GM20000 (cell line): Measurements from ENCODE around the gene TEX10.

Experiments used
- DNase-seq: peaks from one replicate; pipeline ENCODE4 v3.0.0; 2012; ENCODE audit warnings: low spot score
- TF ChIP-seq, protein P1 (sequence below): IDR thresholded peaks from 2 replicates; pipeline ENCODE4 v1.5.1; 2012; ENCODE audit warnings: mild to moderate bottlenecking, control low read depth; ENCODE audit errors: extremely low read depth, missing control alignments

Gene TEX10

DNA sequence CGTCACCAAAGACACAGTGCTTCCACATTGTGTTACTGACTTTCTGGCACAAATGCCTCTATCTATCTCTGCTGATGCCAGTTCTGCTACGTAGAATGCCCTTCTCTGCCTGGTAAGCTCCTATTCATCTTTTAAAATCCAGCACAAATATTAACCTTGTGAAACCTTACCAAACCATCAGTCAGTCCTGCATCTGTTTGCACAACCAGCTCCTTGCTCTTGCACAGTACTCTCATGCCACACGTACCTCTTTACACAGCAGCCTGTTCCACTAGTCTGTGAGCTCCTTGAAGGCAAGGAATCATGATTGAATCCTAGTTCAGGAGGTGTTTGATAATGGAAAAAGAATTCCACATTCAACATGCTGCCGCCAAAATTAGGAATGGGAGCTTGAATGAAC, 56.3 kb downstream of the TEX10 start:
- no peak for DNase-seq
- TF ChIP-seq, protein P1, sequence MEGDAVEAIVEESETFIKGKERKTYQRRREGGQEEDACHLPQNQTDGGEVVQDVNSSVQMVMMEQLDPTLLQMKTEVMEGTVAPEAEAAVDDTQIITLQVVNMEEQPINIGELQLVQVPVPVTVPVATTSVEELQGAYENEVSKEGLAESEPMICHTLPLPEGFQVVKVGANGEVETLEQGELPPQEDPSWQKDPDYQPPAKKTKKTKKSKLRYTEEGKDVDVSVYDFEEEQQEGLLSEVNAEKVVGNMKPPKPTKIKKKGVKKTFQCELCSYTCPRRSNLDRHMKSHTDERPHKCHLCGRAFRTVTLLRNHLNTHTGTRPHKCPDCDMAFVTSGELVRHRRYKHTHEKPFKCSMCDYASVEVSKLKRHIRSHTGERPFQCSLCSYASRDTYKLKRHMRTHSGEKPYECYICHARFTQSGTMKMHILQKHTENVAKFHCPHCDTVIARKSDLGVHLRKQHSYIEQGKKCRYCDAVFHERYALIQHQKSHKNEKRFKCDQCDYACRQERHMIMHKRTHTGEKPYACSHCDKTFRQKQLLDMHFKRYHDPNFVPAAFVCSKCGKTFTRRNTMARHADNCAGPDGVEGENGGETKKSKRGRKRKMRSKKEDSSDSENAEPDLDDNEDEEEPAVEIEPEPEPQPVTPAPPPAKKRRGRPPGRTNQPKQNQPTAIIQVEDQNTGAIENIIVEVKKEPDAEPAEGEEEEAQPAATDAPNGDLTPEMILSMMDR: no peak

DNA sequence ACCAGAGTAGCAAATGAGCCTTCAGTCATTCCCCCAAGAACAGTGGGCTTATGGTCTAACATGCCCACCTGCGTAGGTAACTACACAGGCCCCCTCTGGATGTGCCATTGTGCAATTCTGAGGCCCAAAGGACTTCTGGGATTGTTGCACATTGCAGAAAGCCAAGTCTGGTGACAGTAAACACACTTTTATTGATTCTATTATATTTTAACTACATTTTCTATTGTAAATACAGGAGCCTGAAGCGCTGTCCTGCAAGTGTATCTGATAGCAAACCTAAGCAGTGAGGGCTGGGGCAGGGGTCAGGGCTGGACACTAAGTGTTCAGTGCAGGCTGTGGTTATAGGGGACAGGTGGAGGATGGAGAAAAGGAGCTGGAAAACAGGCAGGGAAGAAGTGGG, 57.5 kb downstream of the TEX10 start:
- TF ChIP-seq, protein P1: no peak
- DNase-seq: no peak

DNA sequence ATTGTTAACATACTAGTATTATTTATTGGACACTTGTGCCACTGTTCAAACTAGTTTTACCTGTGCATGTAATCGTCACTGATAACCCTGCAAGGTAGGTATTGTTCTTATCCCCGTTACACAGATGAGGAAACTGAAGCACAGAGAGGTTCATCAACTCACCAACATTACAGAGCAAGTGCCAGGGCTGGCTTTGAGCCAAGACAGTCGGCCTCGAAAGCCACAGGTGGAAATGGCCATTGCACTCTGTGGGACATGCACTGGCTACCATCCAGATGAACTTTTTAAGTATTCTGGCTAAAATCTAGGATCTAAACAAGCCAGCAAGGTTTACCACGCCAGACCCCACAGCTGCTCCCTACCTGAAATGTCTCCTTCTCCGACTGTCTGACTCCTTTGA, 57.9 kb downstream of the TEX10 start:
- TF ChIP-seq, protein P1: no peak
- DNase-seq: no peak

DNA sequence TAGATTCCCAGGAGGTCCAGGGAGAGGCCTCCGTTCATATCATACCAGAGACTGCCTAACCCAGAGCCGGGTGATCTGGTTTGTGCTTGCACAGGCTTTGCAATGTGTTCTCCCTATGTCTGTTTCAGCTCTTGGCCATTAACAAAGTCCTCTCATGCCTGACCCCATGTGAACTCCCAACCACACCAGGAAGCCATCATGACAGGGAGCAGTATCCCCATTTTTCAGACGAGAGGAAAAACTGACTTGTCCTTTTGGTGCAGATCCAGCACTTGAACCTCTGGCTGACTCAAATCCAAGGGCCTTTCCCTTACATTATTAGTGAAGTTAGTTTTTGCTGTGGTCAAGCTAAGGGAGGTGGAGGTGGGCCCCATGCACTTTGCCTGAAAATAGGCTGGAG, 58.4 kb downstream of the TEX10 start:
- DNase-seq: no peak
- TF ChIP-seq, protein P1: no peak

DNA sequence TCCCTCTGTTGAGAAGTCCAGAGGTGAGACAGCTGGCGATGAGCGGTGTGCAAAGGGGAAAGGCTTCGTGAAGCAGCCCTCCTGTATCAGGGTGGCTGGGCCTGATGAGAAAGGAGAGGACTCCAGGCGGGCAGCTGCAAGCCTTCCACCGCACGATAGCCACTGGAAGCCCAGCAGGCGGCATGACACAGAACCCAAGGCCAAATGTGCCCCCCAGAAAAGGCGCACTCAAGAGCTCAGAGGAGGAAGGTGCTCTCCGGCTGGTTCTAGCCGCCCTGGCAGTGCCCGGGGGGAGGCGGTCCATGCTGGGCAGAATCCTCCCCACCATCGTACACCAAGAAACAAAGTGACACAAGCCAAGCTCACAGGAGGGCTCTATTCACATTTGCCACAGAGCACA, 60.3 kb downstream of the TEX10 start:
- DNase-seq: no peak
- TF ChIP-seq, protein P1: no peak

DNA sequence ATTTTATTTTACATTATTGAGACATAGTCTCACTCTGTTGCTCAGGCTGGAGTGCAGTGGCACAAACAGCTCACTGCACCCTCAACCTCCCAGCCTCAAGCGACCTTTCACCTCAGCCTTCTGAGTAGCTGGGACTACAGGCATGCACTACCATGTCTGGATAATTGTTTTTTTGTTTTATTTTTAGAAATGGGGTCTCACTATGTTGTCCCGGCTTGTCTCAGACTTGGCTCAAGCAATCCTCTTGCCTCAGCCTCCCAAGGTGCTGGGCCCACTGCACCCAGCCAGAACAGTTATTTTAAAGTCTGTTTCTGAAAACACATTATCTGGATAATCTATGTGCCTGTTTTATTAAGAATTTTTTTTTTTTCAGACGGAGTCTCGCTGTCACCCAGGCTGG, 62.0 kb downstream of the TEX10 start:
- no peak for DNase-seq
- TF ChIP-seq, protein P1: no peak

DNA sequence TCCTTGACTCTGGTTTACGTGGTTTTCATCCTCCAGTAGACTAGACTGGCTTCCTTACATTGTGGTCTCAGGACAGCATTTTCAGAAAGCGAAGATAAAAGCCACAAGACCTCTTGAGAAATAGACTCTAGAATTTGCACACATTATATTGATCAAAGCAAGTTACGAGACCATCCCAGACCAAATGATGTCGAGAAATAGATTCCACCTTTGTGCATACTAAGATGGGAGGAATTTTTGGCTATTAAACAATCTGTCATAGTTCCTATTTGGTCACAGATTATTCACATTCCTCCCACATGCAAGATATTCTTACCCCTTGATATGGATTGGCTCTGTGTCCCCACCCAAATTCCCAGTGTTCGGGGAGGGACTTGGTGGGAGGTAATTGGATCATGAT, 65.6 kb downstream of the TEX10 start:
- TF ChIP-seq, protein P1: no peak
- DNase-seq: no peak
